ENCODE measurements around the gene HSD11B1L.
"Not testable (repeated sequence)": the region's sequence is repeated elsewhere in the genome, so short reads cannot be mapped to it uniquely, and the experiment has no call there.

The HSD11B1L gene

GRCh38 chr19:5703819-5704818 lies 23.3 kb downstream of the HSD11B1L start:
- no peak for DNase-seq

GRCh38 chr19:5705552-5705951 lies 24.7 kb downstream of the HSD11B1L start:
- no peak for DNase-seq

- DNase-seq, result no peak
Observed at GRCh38 chr19:5706876-5707573, 26.2 kb downstream of the HSD11B1L start.

GRCh38 chr19:5707576-5708575 lies 27.0 kb downstream of the HSD11B1L start:
- no peak for DNase-seq

GRCh38 chr19:5711025-5711424 lies 30.2 kb downstream of the HSD11B1L start:
- DNase-seq, result no peak

GRCh38 chr19:5711713-5712161 lies 30.9 kb downstream of the HSD11B1L start:
- DNase-seq, result no peak

- no peak for DNase-seq
Observed at GRCh38 chr19:5713228-5713627, 32.4 kb downstream of the HSD11B1L start.

DNA sequence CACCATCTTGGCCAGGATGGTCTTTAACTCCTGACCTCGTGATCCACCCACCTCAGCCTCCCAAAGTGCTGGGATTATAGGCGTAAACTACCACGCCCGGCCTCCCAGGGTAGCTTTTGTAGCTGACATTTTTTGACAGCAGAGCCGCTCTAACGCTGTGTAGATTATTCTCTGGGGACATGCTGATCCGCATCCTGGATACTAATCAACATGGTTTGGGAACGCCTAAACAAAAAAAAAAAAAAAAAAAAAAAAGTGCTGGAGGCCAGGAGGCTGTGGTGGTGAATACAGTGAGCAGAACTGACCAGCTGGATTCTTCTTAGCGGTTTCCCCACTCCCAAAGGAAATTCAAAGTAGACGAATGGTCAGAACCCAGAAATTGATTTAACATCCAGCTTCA lies 34.0 kb downstream of the HSD11B1L start:
- DNase-seq, result no peak

GRCh38 chr19:5717215-5717935 lies 36.5 kb downstream of the HSD11B1L start:
- DNase-seq, result no peak

DNA sequence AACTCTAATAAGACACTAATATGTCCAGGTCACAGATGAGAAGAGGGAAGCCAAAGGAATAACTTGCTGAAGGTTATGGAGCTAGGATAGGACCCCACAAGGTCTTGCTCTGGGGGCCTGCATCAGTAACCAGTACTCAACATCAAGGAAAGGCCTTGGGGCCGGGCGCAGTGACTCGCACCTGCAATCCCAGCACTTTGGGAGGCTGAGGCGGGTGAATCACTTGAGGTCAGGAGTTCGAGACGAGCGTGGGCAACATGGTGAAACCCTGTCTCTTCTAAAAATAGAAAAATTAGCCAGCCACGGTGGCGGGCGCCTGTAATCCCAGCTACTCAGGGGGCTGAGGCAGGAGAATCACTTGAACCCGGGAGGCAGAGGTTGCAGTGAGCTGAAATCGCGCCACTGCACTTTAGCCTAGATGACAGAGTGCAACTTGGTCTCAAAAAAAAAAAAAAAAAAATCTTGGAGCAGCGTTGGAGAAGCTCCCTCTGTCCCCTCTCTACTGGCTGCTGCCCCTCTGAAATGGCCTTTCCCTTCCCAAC lies 37.3 kb downstream of the HSD11B1L start:
- no peak for DNase-seq

DNA sequence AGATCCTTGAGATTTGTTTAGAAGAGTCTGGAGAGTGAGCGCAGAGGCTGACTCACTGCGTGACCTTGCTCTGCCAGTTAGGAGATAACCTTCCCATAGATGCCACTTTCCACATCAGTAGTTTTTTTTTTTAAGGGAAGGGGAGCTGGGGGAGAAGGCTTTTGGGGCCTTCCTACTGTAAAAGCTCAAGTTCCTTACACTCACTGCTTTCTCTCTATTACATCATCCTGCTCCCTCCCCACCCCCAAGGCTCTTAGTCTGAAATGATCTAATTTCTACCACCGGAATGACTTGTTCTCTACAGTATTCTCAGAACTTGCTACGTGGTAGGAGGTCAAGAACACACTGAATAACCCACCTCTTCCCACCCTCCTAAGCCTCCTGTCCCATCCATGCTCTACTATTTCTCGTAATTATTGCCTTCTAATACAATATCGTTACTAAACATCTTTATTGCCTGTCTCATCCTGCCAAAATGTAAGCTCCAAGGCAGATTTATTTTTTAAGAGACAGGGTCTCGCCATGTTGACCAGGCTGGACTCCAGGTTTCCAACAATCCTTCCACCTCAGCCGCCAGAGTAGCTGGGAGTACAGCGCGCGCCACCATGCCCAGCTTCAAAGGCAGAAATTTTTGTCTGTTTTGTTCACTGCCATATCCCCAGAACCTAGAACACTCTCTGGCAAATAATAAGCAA lies 37.9 kb downstream of the HSD11B1L start:
- no peak for DNase-seq

DNA sequence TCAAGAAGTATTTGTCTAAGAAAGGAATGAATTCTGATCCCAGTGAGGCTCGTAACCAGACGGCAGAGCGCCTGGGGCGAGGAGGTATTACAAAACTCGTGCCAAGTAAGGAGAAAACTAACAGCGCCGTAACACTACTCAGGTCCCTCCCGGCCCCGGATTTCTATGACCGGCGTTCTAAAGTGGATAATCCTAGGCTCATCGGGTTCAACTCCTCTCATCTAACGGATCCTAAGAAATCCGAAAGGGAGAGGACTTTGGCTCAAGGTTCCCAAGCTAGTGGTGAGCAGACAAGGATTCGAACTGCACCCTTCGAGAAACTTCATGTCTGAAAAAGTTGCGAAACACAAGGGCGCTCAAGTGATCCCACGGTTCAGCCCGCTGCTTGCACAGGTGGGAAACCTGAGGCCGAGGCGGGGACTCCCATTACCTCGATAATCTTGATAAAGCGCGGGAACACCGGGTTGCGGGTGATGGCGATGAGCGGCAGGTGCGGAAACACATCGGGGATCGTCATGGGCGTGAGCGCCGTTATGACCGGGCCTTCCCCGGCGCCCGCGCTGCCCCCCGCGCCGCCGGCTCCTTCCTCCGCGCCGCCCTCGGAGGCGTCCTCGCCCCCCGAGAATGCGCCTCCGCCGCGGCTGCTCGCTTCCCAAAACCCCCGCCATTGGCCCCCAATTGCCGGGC lies 38.6 kb downstream of the HSD11B1L start:
- no peak for DNase-seq

DNA sequence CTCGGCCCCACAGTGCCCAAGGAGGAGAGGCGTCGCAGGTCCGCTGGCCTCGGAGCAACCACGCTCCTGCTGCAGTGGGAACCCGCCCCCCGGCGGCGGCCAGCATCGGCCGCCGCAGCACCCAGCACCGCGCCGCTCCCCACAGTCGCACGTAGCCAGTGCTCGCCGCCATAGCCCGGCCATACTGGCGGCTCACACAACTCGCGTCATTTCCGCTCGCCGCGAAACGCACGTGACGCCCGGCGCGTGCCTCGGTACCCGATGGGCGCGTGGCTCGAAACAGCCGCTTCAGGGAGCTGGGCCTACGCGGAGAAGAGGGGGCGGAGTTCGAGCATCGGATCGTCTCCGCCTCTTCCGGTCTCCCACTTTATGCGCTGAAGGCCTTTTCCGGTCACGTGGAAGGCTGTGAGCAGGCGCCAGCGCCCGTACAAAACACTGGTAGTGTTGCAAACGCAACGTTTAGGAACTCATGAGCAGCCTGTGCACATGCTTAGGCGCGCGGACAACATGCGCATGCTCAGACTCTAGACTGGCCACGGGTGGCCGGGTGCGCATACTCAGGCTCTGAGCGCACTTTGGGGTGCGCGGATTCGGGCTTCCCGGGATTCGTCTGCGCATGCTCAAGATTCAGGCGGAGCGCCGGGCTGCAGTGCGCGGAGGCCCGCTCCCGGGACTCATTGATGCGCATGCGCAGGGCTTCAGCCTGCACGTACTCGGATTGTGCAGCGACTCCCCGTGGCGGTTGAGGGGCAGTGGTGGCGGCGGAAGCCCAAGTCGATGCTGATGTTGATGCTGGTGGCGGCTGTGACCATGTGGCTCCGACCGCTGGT lies 39.3 kb downstream of the HSD11B1L start, which contains the start of the genes CATSPERD and LONP1:
CATSPERD (plus strand) TSS at position 677 of the 830 bp plus-strand sequence; CDS start at position 778, 101 bp downstream.
LONP1 (minus strand) TSS at position 186 of the 830 bp plus-strand sequence; CDS start at position 172, 14 bp downstream.
- peak; percentile 94 for DNase-seq

- DNase-seq, result no peak
Observed at GRCh38 chr19:5727453-5728050, 46.7 kb downstream of the HSD11B1L start.

- not testable (repeated sequence) for DNase-seq
Observed at GRCh38 chr19:5733172-5733571, 52.3 kb downstream of the HSD11B1L start.

Data from NCI-H1694 (cell line).